Esophagus squamous epithelium (tissue), 5 donors: ENCODE results near the gene LRRTM2. TPM values are rescaled to one million over a fixed set of nuclear protein-coding genes. Genes with fewer than 3 reads are reported as not detected.

Experiments
- DNase-seq: peaks from one replicate; lab custom pipeline; 2025; lab: John Stamatoyannopoulos, UW
- H3K27ac ChIP-seq, 4 donors: fragments of 200-600 bp; sonication (generic); one replicate each; pipeline ENCODE4 v1.5.1; 2016 to 2019; ENCODE audit warnings: mild to moderate bottlenecking in 1 of 4
- H3K27me3 ChIP-seq, 4 donors: fragments of 200-600 bp; sonication (generic); 1 replicate in 3 of 4; 2 replicates in 1 of 4; pipeline versions ENCODE4 v1.5.1 to v1.6.0; 2017 to 2021; ENCODE audit warnings: antibody characterized with exemption in 1 of 4
- H3K36me3 ChIP-seq, 3 donors: fragments of 200-600 bp; sonication (generic); one replicate each; pipeline ENCODE4 v1.5.1; 2016 to 2019
- H3K4me1 ChIP-seq, 3 donors: fragments of 200-600 bp; sonication (generic); one replicate each; pipeline ENCODE4 v1.5.1; 2017 to 2019
- H3K4me3 ChIP-seq, 4 donors: fragments of 200-600 bp; sonication (generic); 1 replicate in 3 of 4; 2 replicates in 1 of 4; pipeline ENCODE4 v1.5.1; 2016 to 2019; ENCODE audit warnings: mild to moderate bottlenecking in 2 of 4, moderate library complexity in 1 of 4
- H3K9me3 ChIP-seq, 3 donors: fragments of 200-600 bp; sonication (generic); one replicate each; pipeline ENCODE4 v1.5.1; 2016 to 2019
- CTCF ChIP-seq, 6 experiments: fragments of 450-650 bp in 4 of 6; fragments of 200-600 bp in 2 of 6; sonication (generic) in 2 of 6; IDR thresholded peaks; one replicate each; pipeline ENCODE4 v1.5.1; 2016 to 2019; ENCODE audit warnings: antibody characterized with exemption in 6 of 6, mild to moderate bottlenecking in 4 of 6, moderate library complexity in 4 of 6
- POLR2A ChIP-seq, 4 donors: fragments of 450-650 bp; IDR thresholded peaks; one replicate each; pipeline ENCODE4 v1.6.1; 2017; ENCODE audit warnings: antibody characterized with exemption in 4 of 4, mild to moderate bottlenecking in 4 of 4, moderate library complexity in 3 of 4
- WGBS, 2 donors: methylation state at CpG; one replicate each; pipeline ENCODE4 v1.1.5; 2018; 5-methylcytosine and 5-hydroxymethylcytosine counted together
- intact Hi-C: fragments of 100-400 bp; cut with DNase I; formaldehyde crosslinking; loops from one replicate; pipeline ENCODE4 v1.15.0; 2022
- total RNA-seq, 4 donors: library from RNA; depleted of rRNA; stranded (reverse); fragments of >200 nt; gene quantifications; one replicate each; pipeline ENCODE4 v1.1.0, GENCODE V29; 2016
- donor health status: DM: yes; HTN: yes; CAD: no.

The LRRTM2 gene
- total RNA-seq, 4 donors from 2014 or later = 0.04 to 3.1 (median 0.19) TPM; not detected in 1

GRCh38 chr5:138833726-138834480 is 41.2 kb downstream of the LRRTM2 start:
- DNase-seq = no peak
- intact Hi-C loops = no loop called here
- no peak overlapping the region for H3K4me3 ChIP-seq
- no peaks in the 10 kb centered on the region for H3K27me3 ChIP-seq
- H3K27ac ChIP-seq = no peak overlapping the region
- no peaks in the 10 kb centered on the region for H3K9me3 ChIP-seq
- TF ChIP-seq CTCF (IDR thresholded peaks at IDR 0.05) (no peak), POLR2A (IDR thresholded peaks at IDR 0.05) (no peak)
- WGBS, 2 donors = 43% methylated on average over 3 of the region's 3 CpGs
- peaks cover 0 to 36% (median 1%) of the 10 kb centered on the region in 3 donors for H3K36me3 ChIP-seq
- H3K4me1 ChIP-seq = peaks cover 0 to 22% (median 0%) of the 10 kb centered on the region in 3 donors

GRCh38 chr5:138833080-138833479 is 42.1 kb downstream of the LRRTM2 start:
- WGBS, 2 donors = 71 to 94% methylated on average over 2 of the region's 2 CpGs
- Histone ChIP-seq H3K27me3 (no peaks in the 10 kb centered on the region), H3K4me3 (no peak overlapping the region), H3K27ac (no peak overlapping the region), H3K36me3 (peaks cover 0 to 45% (median 8%) of the 10 kb centered on the region in 3 donors), H3K4me1 (peaks cover 0 to 22% (median 0%) of the 10 kb centered on the region in 3 donors), H3K9me3 (no peaks in the 10 kb centered on the region)
- DNase-seq = no peak
- intact Hi-C loops = no loop called here
- TF ChIP-seq CTCF (IDR thresholded peaks at IDR 0.05) (no peak), POLR2A (IDR thresholded peaks at IDR 0.05) (no peak)

GRCh38 chr5:138832218-138832617 is 42.9 kb downstream of the LRRTM2 start:
- Histone ChIP-seq H3K4me1 (peaks cover 0 to 22% (median 0%) of the 10 kb centered on the region in 3 donors), H3K27ac (no peak overlapping the region), H3K36me3 (peaks cover 0 to 53% (median 11%) of the 10 kb centered on the region in 3 donors), H3K4me3 (no peak overlapping the region), H3K9me3 (no peaks in the 10 kb centered on the region), H3K27me3 (no peaks in the 10 kb centered on the region)
- TF ChIP-seq CTCF (IDR thresholded peaks at IDR 0.05) (no peak), POLR2A (IDR thresholded peaks at IDR 0.05) (no peak)
- intact Hi-C loops = no loop called here
- no peak for DNase-seq
- WGBS, 2 donors = 71 to 79% methylated on average over 2 of the region's 2 CpGs

GRCh38 chr5:138831703-138832102 is 43.4 kb downstream of the LRRTM2 start:
- Histone ChIP-seq H3K4me3 (no peak overlapping the region), H3K27ac (no peak overlapping the region), H3K4me1 (peaks cover 0 to 22% (median 0%) of the 10 kb centered on the region in 3 donors), H3K9me3 (no peaks in the 10 kb centered on the region), H3K27me3 (no peaks in the 10 kb centered on the region), H3K36me3 (peaks cover 0 to 58% (median 15%) of the 10 kb centered on the region in 3 donors)
- intact Hi-C loops = no loop called here
- no peak for DNase-seq
- TF ChIP-seq POLR2A (IDR thresholded peaks at IDR 0.05) (no peak), CTCF (IDR thresholded peaks at IDR 0.05) (no peak)

- Histone ChIP-seq H3K9me3 (no peaks in the 10 kb centered on the region), H3K4me3 (no peak overlapping the region), H3K27ac (no peak overlapping the region), H3K4me1 (peaks cover 0 to 24% (median 0%) of the 10 kb centered on the region in 3 donors), H3K27me3 (no peaks in the 10 kb centered on the region), H3K36me3 (peaks cover 0 to 74% (median 15%) of the 10 kb centered on the region in 3 donors)
- intact Hi-C loops = loop anchor here (10.0 kb wide), 1 partner anchor 305 kb away; no protein-coding TSS in a partner anchor
- TF ChIP-seq POLR2A (IDR thresholded peaks at IDR 0.05) (no peak), CTCF (IDR thresholded peaks at IDR 0.05) (no peak)
- whole genome bisulfite sequencing, 2 donors = 94 to 97% methylated on average over 3 of the region's 3 CpGs
- no peak for DNase-seq
Measured at GRCh38 chr5:138829341-138829740, 45.8 kb downstream of the LRRTM2 start.
